GDM1 (cell line): ENCODE measurements around the gene CILP2.

Experiments
- DNase-seq: peaks from one replicate; lab custom pipeline; 2025; lab: John Stamatoyannopoulos, UW

CILP2 gene

GRCh38 chr19:19538061-19538784 is at the start of gene CILP2:
Gene CILP2 (plus strand): TSS chr19:19538265. CDS start chr19:19538350, 85 bp downstream.
- no peak for DNase-seq

- peak; percentile 60 for DNase-seq
These were observed 49.0 kb upstream of the CILP2 start for GRCh38 chr19:19488875-19489690.

- DNase-seq, result no peak
These were observed 48.3 kb upstream of the CILP2 start for GRCh38 chr19:19489804-19490204.

- peak; percentile 51 for DNase-seq
These were observed 47.7 kb upstream of the CILP2 start for GRCh38 chr19:19490214-19490968.

- no peak for DNase-seq
These were observed 46.6 kb upstream of the CILP2 start for GRCh38 chr19:19491321-19492025.

GRCh38 chr19:19492026-19492610 is 45.9 kb upstream of the CILP2 start:
- no peak for DNase-seq

GRCh38 chr19:19493841-19494546 is 44.1 kb upstream of the CILP2 start:
- DNase-seq, result no peak

GRCh38 chr19:19495614-19496603 is 42.2 kb upstream of the CILP2 start:
- no peak for DNase-seq

- DNase-seq, result no peak
These were observed 39.6 kb upstream of the CILP2 start for GRCh38 chr19:19498255-19498991.

- DNase-seq, result no peak
These were observed 38.6 kb upstream of the CILP2 start for GRCh38 chr19:19499272-19499995.

GRCh38 chr19:19500975-19501644 is 37.0 kb upstream of the CILP2 start:
- DNase-seq, result no peak

GRCh38 chr19:19501798-19502197 is 36.3 kb upstream of the CILP2 start:
- no peak for DNase-seq

- DNase-seq, result no peak
These were observed 35.8 kb upstream of the CILP2 start for GRCh38 chr19:19502281-19502680.

GRCh38 chr19:19502808-19503602 is 35.1 kb upstream of the CILP2 start:
- no peak for DNase-seq

- no peak for DNase-seq
These were observed 33.1 kb upstream of the CILP2 start for GRCh38 chr19:19504754-19505668.
